ENCODE data around the gene NDUFS7. TPM values are rescaled to one million over a fixed set of nuclear protein-coding genes. Genes with fewer than 3 reads are reported as not detected.
"Not testable (repeated sequence)": the region's sequence is repeated elsewhere in the genome, so short reads cannot be mapped to it uniquely, and the experiment has no call there.

Gene NDUFS7
- polyA plus RNA-seq, 4 donors = 43.6 to 99.1 (median 85.1) TPM

DNA sequence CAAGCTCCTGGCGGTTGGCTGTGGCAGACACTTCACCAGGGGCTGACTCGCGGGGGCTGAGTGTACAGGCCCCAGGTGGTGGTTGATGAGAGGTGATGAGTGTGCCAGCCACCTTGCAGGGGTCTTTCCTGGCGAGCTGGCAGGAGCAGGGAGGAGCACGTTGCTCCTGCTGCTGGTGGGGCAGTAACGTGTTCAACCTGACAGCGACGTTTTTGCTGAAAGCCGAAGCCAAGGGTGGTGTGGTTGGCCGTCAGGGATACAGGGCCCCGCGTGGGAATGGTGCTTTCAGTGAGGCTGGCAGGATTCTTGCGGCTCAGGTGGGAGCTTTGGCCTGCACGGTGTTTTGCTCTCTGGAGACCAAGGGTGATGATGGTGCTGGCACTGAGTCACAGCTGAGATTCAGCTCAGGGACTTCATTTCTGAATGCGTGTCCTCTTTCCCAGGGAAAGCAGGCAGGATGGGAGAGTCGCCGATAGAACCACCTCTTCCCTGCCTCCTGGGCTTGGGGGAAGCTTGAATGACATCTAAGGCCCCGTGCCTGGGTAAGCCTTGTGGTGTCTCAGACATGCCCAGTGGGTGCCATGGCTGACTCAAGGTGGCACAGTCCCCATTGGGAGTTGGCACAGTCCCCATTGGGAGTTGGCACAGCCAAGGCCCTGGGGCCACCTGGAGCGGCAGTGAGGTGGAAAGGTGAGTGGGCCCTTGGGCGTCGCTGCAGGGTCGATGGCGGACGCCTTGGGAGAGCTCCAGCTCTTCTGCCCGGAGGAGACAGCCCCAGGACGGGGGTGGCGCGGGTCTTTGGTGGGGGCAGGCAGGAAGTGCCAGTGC, 32.5 kb downstream of the NDUFS7 start:
- no peak for DNase-seq (ENCODE audit: low read depth in 4 of 4, low spot score in 2 of 4)

GRCh38 chr19:1417145-1417544, 33.4 kb downstream of the NDUFS7 start:
- DNase-seq (ENCODE audit: low read depth in 4 of 4, low spot score in 2 of 4) = no peak

GRCh38 chr19:1417681-1418495, 34.2 kb downstream of the NDUFS7 start:
- no peak for DNase-seq (ENCODE audit: low read depth in 4 of 4, low spot score in 2 of 4)

DNA sequence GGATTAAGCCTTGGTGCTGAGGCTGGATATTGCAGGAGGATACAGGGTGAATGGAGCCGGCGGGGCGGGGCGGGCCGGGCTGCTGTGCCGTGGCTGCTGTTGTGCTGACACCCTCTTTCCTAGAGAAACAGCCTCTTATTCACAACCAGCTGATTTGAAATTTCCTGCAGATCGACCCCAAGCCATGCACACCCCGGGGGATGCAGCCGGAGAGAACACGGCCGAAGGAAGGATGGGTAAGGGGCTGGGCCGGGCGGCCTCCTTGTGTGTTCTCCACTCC, 34.7 kb downstream of the NDUFS7 start:
- no peak for DNase-seq (ENCODE audit: low read depth in 4 of 4, low spot score in 2 of 4)

- DNase-seq (ENCODE audit: low read depth in 4 of 4, low spot score in 2 of 4) = no peak
These were observed 35.4 kb downstream of the NDUFS7 start for GRCh38 chr19:1418951-1419738.

GRCh38 chr19:1420085-1420484, 36.4 kb downstream of the NDUFS7 start:
- not testable (repeated sequence) for DNase-seq (ENCODE audit: low read depth in 4 of 4, low spot score in 2 of 4)

- DNase-seq (ENCODE audit: low read depth in 4 of 4, low spot score in 2 of 4) = no peak
These were observed 36.9 kb downstream of the NDUFS7 start for GRCh38 chr19:1420590-1420989.

DNA sequence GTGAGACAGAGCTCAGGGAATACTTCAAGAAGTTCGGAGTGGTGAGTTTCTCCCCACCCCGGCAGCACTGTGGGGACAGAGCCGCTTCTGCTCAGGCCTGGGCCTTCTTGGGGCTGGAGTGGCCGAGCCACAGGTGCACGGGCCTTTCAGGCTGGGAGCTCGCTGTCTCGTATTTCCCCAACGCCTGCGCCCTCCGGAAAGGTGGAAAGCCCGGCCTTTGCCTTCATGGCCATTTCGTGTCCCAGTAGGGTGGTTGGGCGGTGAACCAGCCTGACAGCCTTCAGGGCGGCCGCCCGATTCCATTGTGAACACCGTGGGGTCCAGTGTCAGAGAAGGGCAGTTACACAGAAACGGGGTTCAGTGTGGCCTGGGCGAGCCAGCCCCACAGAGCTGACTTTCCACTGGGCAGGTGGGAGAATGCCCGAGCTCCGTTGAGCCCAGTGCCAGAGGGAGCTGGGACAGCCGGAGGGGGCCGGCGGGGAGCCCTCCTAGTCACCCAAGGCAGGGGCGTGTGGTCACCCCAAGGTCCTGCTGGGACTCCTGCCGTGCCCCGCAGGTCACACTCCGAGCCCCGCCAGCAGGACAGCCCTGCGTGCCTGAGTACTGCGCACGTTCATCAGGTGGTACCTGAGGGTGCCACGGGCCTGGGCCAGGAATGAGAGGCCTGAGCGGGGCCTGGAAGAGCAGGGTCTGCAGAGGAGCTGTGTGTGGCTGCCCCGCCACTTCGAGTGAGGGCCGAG, 37.7 kb downstream of the NDUFS7 start:
- no peak for DNase-seq (ENCODE audit: low read depth in 4 of 4, low spot score in 2 of 4)

- DNase-seq (ENCODE audit: low read depth in 4 of 4, low spot score in 2 of 4) = no peak
These were observed 38.2 kb downstream of the NDUFS7 start for GRCh38 chr19:1421958-1422305.

DNA sequence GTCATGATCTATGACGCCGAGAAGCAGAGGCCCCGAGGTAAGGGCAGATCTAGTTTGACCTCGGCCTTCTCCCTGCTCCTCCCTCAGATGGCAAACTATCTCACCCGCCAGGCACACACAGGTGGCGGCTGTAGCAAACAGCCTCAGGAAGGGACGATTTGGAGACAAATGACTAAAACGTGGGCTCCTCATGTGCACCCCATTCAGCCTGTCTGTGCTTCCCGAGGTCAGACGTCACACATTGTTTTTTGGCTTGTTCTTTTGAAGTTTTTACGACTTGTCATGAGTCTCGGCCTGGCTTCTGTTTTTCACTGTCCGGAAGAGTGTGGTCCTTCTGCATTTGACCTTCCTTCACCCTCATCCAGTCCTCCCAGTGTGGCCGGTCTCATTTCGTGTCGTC, 38.7 kb downstream of the NDUFS7 start:
- DNase-seq (ENCODE audit: low read depth in 4 of 4, low spot score in 2 of 4) = no peak

GRCh38 chr19:1422943-1423342, 39.2 kb downstream of the NDUFS7 start:
- no peak for DNase-seq (ENCODE audit: low read depth in 4 of 4, low spot score in 2 of 4)

GRCh38 chr19:1423436-1424191, 39.9 kb downstream of the NDUFS7 start:
- no peak for DNase-seq (ENCODE audit: low read depth in 4 of 4, low spot score in 2 of 4)

GRCh38 chr19:1424192-1424955, 40.7 kb downstream of the NDUFS7 start:
- DNase-seq (ENCODE audit: low read depth in 4 of 4, low spot score in 2 of 4) = no peak

DNA sequence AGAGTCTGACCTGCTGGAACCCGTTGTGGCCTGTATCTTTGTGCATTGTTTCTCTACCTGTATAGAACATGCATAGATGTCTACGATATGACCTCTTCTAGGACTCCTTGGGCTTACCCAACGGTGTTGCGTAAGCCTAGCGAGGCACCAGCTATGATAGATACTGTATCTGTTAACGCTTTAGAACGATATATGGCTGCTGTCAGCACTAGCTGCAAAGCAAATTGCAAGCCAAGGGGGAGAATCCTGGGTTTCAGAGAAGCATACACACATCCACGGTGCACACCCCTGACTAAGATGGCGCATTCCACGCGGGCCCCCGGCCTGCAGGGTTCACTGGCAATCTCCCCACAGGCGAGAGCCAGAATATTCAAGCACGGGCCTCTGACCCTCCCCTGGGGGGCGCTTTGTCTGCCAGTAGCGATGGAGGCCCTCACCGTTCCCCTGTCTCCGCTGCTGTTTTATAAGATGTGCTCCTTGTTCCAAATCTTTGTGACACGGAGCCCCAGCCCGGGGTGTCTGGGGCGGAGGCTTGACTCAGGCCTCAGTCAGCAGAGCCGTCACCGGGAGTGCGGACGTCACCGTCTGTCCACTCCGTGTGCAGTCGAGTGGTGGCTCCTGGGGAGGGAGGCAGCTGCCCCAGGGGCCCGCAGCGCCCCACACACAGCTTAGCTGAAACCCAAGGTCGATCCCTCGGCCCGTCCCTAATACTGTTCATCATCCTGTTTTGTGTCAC, 41.6 kb downstream of the NDUFS7 start:
- DNase-seq (ENCODE audit: low read depth in 4 of 4, low spot score in 2 of 4) = no peak

DNA sequence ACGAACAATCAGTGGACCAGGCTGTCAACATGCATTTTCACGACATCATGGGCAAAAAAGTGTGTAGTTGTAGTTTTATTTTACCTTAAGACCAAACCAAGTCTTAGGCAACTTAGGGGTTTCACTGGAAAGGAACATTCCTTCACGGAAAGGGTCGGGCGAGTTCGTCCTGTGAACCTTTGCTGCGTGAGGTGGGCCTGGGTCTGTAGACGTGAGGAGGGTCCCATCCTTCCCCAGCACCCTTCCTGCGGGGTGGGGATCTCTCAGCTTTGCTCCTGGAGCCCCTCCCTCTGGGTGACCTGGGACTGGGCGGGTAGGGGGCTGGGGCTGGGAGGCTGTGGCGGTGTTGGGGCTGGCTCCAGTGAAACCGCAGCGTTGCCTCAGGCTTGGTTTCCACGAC, 42.2 kb downstream of the NDUFS7 start:
- DNase-seq (ENCODE audit: low read depth in 4 of 4, low spot score in 2 of 4) = no peak

DNA sequence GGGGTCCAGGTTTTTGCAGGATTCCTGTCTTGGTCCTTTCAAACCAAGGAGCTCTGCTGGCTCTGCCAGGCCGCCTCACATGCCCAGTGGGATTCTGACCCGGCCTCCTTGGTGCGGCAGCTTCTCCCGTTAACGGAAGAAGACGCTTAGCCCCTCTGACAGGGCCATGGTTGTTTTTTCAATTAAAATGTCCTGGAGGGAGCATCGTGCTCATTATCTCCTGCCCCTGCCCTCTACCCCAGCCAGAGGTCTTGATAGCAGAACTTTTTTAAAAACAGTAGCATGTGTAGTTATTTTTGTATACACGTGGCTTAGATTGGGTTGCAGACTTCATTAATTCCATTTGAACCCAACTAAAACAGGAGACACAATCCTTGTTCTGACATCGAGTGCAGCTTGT, 43.0 kb downstream of the NDUFS7 start:
- no peak for DNase-seq (ENCODE audit: low read depth in 4 of 4, low spot score in 2 of 4)

- no peak for DNase-seq (ENCODE audit: low read depth in 4 of 4, low spot score in 2 of 4)
These were observed 43.7 kb downstream of the NDUFS7 start for GRCh38 chr19:1427221-1427920.
